Measurements from ENCODE around the gene MTAP.

- TF ChIP-seq CTCF (IDR thresholded peaks at IDR 0.05; ENCODE audit: low read depth, low read length) (no peak), EZH2phosphoT487 (IDR thresholded peaks at IDR 0.05; ENCODE audit: low read depth) (no peak)
These were observed 81.2 kb downstream of the MTAP start for GRCh38 chr9:21883642-21884041.
